Mesenchymal stem cell (in vitro differentiated cells and primary cell): ENCODE data around the gene ATG4B.

ENCODE experiments used
- DNase-seq: peaks from one replicate; pipeline ENCODE4 v3.0.0-alpha.2; 2013
- H2AFZ ChIP-seq: one replicate; pipeline ENCODE4 v1.6.1; 2013; ENCODE audit warnings: low read depth, mild to moderate bottlenecking, control low read depth, inconsistent platforms, low read length, moderate library complexity
- H2AK5ac ChIP-seq: 2 replicates; pipeline ENCODE4 v1.6.1; 2013; ENCODE audit warnings: low read length, moderate library complexity, mild to moderate bottlenecking, inconsistent platforms; ENCODE audit not compliant: severe bottlenecking
- H2BK120ac ChIP-seq: one replicate; pipeline ENCODE4 v1.6.1; 2013; ENCODE audit warnings: low read depth, mild to moderate bottlenecking, inconsistent platforms, low read length, moderate library complexity
- H2BK12ac ChIP-seq, 2 experiments: one replicate each; pipeline ENCODE4 v1.6.1; 2013; ENCODE audit warnings: inconsistent platforms in 2 of 2, low read length in 2 of 2, mild to moderate bottlenecking in 2 of 2, moderate library complexity in 2 of 2, control low read depth in 1 of 2
- H2BK15ac ChIP-seq: one replicate; pipeline ENCODE4 v1.6.1; 2013; ENCODE audit warnings: mild to moderate bottlenecking, low read depth, inconsistent platforms; ENCODE audit not compliant: poor library complexity, severe bottlenecking
- H2BK5ac ChIP-seq: 2 replicates; pipeline ENCODE4 v1.6.1; 2013; ENCODE audit warnings: low read depth, mild to moderate bottlenecking, low read length, control low read depth, inconsistent platforms; ENCODE audit not compliant: poor library complexity, severe bottlenecking
- H3K14ac ChIP-seq, 2 experiments: one replicate each; pipeline ENCODE4 v1.6.1; 2013; ENCODE audit warnings: inconsistent platforms in 2 of 2, low read length in 2 of 2, control low read depth in 1 of 2, mild to moderate bottlenecking in 1 of 2, moderate library complexity in 1 of 2
- H3K18ac ChIP-seq, 2 experiments: one replicate each; pipeline ENCODE4 v1.6.1; 2013; ENCODE audit warnings: inconsistent platforms in 2 of 2, low read length in 2 of 2, control low read depth in 1 of 2, low read depth in 1 of 2, mild to moderate bottlenecking in 1 of 2
- H3K23ac ChIP-seq, 2 experiments: one replicate each; pipeline ENCODE4 v1.6.1; 2013; ENCODE audit warnings: inconsistent platforms in 2 of 2, low read length in 2 of 2, mild to moderate bottlenecking in 2 of 2, moderate library complexity in 2 of 2, control low read depth in 1 of 2
- H3K27ac ChIP-seq: 2 replicates; pipeline ENCODE4 v1.5.1; 2013; ENCODE audit warnings: mild to moderate bottlenecking, moderate library complexity, low read length, control low read depth, inconsistent platforms; ENCODE audit not compliant: poor library complexity, severe bottlenecking
- H3K27me3 ChIP-seq, 2 experiments: 2 replicates each; pipeline versions ENCODE4 v1.6.1 to v1.7.0; 2013; ENCODE audit warnings: low read length in 2 of 2, mild to moderate bottlenecking in 2 of 2, moderate library complexity in 2 of 2, control low read depth in 1 of 2, inconsistent platforms in 1 of 2; ENCODE audit not compliant: control insufficient read depth in 1 of 2, insufficient read depth in 1 of 2
- H3K36me3 ChIP-seq, 2 experiments: 2 replicates each; pipeline versions ENCODE4 v1.6.1 to v1.7.0; 2013; ENCODE audit warnings: low read length in 2 of 2, control low read depth in 1 of 2, inconsistent platforms in 1 of 2, low read depth in 1 of 2, mild to moderate bottlenecking in 1 of 2; ENCODE audit not compliant: insufficient read depth in 2 of 2, control insufficient read depth in 1 of 2
- H3K4ac ChIP-seq, 2 experiments: one replicate each; pipeline ENCODE4 v1.6.1; 2013; ENCODE audit warnings: inconsistent platforms in 2 of 2, low read length in 2 of 2, mild to moderate bottlenecking in 2 of 2, moderate library complexity in 2 of 2, control low read depth in 1 of 2, low read depth in 1 of 2
- H3K4me1 ChIP-seq: 2 replicates; pipeline ENCODE4 v1.6.1; 2013; ENCODE audit warnings: low read depth, low read length, control low read depth; ENCODE audit not compliant: control insufficient read depth, insufficient read depth
- H3K4me2 ChIP-seq: 2 replicates; pipeline ENCODE4 v1.6.1; 2013; ENCODE audit warnings: low read length, mild to moderate bottlenecking, inconsistent platforms; ENCODE audit not compliant: poor library complexity, severe bottlenecking
- H3K4me3 ChIP-seq, 2 experiments: 2 replicates each; pipeline versions ENCODE4 v1.5.1 to v1.7.0; 2013; ENCODE audit warnings: low read length in 2 of 2, mild to moderate bottlenecking in 2 of 2, control low read depth in 1 of 2, low read depth in 1 of 2; ENCODE audit not compliant: insufficient read depth in 1 of 2
- H3K79me1 ChIP-seq: replicated peaks from 2 replicates; pipeline ENCODE4 v1.6.1; 2013; ENCODE audit warnings: mild to moderate bottlenecking, control low read depth, low read length, inconsistent platforms; ENCODE audit not compliant: poor library complexity, severe bottlenecking
- H3K9ac ChIP-seq: 2 replicates; pipeline ENCODE4 v1.7.0; 2013; ENCODE audit warnings: mild to moderate bottlenecking, low read length, moderate library complexity
- H3K9me3 ChIP-seq: 2 replicates; pipeline ENCODE4 v1.7.0; 2013; ENCODE audit warnings: mild to moderate bottlenecking, low read length; ENCODE audit not compliant: control insufficient read depth
- H4K8ac ChIP-seq: one replicate; pipeline ENCODE4 v1.6.1; 2013; ENCODE audit warnings: inconsistent platforms, mild to moderate bottlenecking, low read length, moderate library complexity
- H4K91ac ChIP-seq: one replicate; pipeline ENCODE4 v1.6.1; 2013; ENCODE audit warnings: mild to moderate bottlenecking, low read length, inconsistent platforms
- WGBS: methylation state at CpG from one replicate; pipeline ENCODE4 v1.1.7; 2013; ENCODE audit warnings: mixed read lengths; 5-methylcytosine and 5-hydroxymethylcytosine counted together

Gene ATG4B

DNA sequence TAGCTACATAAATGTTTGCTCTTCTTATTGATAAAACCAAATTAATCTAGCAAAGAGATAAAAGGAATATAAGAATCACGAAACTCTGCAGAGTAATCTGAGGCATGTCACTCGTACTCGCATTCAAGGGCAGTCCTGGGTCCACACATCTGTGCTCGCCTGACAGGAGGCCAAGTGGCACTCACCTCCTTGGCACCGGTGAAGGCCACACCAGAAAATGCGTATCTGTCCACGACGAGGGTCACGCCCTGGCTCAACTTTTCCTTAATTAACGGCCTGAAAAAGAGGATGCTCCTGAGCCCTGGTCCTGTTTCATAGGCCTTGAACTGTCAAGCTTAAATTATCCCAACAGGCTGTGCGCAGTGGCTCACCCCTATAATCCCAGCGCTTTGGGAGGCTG is 42.6 kb downstream of the ATG4B start:
- no peaks in the 10 kb centered on the region for H3K27me3 ChIP-seq
- H3K36me3 ChIP-seq = peaks cover 56 to 78% of the 10 kb centered on the region in 2 experiments
- no peak overlapping the region for H2AFZ ChIP-seq
- H3K18ac ChIP-seq = peak overlapping the region in 1 of 2 experiments; percentile 11
- no peak overlapping the region for H2BK5ac ChIP-seq
- no peak for DNase-seq
- H3K4me1 ChIP-seq = peaks cover 23% of the 10 kb centered on the region
- peaks cover 27% of the 10 kb centered on the region for H3K79me1 ChIP-seq
- H2BK12ac ChIP-seq = no peak overlapping the region
- H4K91ac ChIP-seq = no peak overlapping the region
- H3K23ac ChIP-seq = no peak overlapping the region
- no peak overlapping the region for H4K8ac ChIP-seq
- no peak overlapping the region for H3K14ac ChIP-seq
- no peak overlapping the region for H3K4me3 ChIP-seq
- no peaks in the 10 kb centered on the region for H3K9me3 ChIP-seq
- H3K4ac ChIP-seq = no peak overlapping the region
- H3K9ac ChIP-seq = peak overlapping the region; percentile 85
- H2AK5ac ChIP-seq = peak overlapping the region; percentile 84
- peak overlapping the region; percentile 57 for H3K27ac ChIP-seq
- H2BK15ac ChIP-seq = no peak overlapping the region
- H3K4me2 ChIP-seq = no peak overlapping the region
- WGBS = 98% methylated on average over 12 of the region's 12 CpGs
- H2BK120ac ChIP-seq = peak overlapping the region; percentile 57

DNA sequence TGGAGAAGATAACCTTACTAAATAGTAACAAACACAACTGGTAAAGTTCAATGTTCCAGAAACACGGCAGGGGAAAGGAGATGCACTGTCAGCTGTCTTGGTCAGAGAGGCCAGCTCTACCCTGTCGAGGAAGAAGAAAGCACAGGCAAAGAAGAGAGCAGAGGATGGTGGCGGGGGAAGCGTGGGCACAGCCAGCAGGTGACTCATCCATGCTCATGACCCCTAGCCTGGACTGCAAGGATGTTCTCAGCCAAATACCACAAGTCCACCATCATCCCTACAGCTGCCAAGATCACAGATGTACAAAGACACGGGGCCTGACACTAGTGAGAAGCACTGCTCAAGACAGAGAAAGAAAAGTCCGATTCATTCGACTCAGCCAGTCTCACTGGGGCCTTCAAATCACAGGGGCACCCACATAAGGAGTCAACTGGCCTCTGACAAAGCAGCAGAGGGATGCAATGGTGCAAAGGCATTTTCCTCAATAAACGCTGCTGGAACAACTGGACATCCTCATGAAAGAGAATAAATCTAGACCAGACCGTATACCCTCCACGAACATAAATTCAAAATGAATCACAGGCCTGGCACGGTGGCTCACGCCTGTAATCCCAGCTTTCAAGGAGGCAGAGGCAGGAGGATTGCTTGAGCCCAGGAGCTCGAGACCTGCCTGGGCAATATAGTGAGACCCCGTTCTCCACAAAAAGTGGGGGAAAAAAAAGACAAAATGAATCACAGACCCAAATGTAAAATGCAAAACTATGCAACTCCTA is 43.5 kb downstream of the ATG4B start:
- peak overlapping the region; percentile 23 for H3K4me2 ChIP-seq
- 37% methylated on average over 14 of the region's 14 CpGs for WGBS
- H3K23ac ChIP-seq = no peak overlapping the region
- H4K8ac ChIP-seq = no peak overlapping the region
- H3K79me1 ChIP-seq = peaks cover 31% of the 10 kb centered on the region
- H2AFZ ChIP-seq = no peak overlapping the region
- H2BK12ac ChIP-seq = peak overlapping the region in 1 of 2 experiments; percentile 40
- H2BK120ac ChIP-seq = no peak overlapping the region
- no peak overlapping the region for H3K14ac ChIP-seq
- peak overlapping the region; percentile 62 for H2AK5ac ChIP-seq
- peak overlapping the region in 1 of 2 experiments; percentile 56 for H3K4me3 ChIP-seq
- H3K27me3 ChIP-seq = no peaks in the 10 kb centered on the region
- H3K9ac ChIP-seq = peak overlapping the region; percentile 85
- peak overlapping the region; percentile 92 for H3K27ac ChIP-seq
- no peak overlapping the region for H2BK15ac ChIP-seq
- H2BK5ac ChIP-seq = peak overlapping the region; percentile 45
- H3K4ac ChIP-seq = peak overlapping the region in 1 of 2 experiments; percentile 10
- no peaks in the 10 kb centered on the region for H3K9me3 ChIP-seq
- no peak overlapping the region for H4K91ac ChIP-seq
- H3K4me1 ChIP-seq = peaks cover 27% of the 10 kb centered on the region
- H3K18ac ChIP-seq = no peak overlapping the region
- peaks cover 47 to 69% of the 10 kb centered on the region in 2 experiments for H3K36me3 ChIP-seq
- peak; percentile 96 for DNase-seq

DNA sequence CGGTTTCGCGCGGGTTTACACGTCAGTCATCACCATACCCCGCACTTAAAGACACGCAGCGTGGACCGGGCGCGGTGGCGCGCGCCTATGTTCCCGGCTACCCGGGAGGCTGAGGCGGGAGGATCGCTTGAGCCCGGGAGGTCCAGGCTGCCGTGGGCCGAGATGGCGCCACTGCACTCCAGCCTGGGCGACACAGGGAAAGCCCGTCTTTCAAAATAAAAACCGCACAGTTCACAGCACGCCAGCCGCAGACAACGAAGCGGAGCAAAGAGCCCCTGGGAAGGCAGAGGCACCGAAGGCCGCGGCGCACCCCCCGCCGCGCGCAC is 48.8 kb downstream of the ATG4B start:
- H3K4me2 ChIP-seq = peak overlapping the region; percentile 88
- peak overlapping the region; percentile 99 for H3K9ac ChIP-seq
- H3K23ac ChIP-seq = peak overlapping the region in 1 of 2 experiments; percentile 85
- no peak overlapping the region for H2AK5ac ChIP-seq
- H3K4me3 ChIP-seq = peak overlapping the region; percentile 98 to 99
- H2BK120ac ChIP-seq = no peak overlapping the region
- H2AFZ ChIP-seq = peak overlapping the region; percentile 55
- H2BK5ac ChIP-seq = no peak overlapping the region
- peaks cover 23% of the 10 kb centered on the region for H3K79me1 ChIP-seq
- H3K18ac ChIP-seq = peak overlapping the region; percentile 79 to 82
- no peak overlapping the region for H3K27ac ChIP-seq
- peak overlapping the region; percentile 72 for H4K8ac ChIP-seq
- no peak overlapping the region for H2BK12ac ChIP-seq
- WGBS = under 1% methylated on average over 19 of the region's 37 CpGs
- peak overlapping the region in 1 of 2 experiments; percentile 65 for H3K4ac ChIP-seq
- DNase-seq = no peak
- peak overlapping the region; percentile 79 for H4K91ac ChIP-seq
- H3K14ac ChIP-seq = peak overlapping the region in 1 of 2 experiments; percentile 4
- no peaks in the 10 kb centered on the region for H3K9me3 ChIP-seq
- H3K4me1 ChIP-seq = peaks cover 12% of the 10 kb centered on the region
- no peaks in the 10 kb centered on the region for H3K27me3 ChIP-seq
- H2BK15ac ChIP-seq = no peak overlapping the region
- H3K36me3 ChIP-seq = peaks cover 25 to 45% of the 10 kb centered on the region in 2 experiments

DNA sequence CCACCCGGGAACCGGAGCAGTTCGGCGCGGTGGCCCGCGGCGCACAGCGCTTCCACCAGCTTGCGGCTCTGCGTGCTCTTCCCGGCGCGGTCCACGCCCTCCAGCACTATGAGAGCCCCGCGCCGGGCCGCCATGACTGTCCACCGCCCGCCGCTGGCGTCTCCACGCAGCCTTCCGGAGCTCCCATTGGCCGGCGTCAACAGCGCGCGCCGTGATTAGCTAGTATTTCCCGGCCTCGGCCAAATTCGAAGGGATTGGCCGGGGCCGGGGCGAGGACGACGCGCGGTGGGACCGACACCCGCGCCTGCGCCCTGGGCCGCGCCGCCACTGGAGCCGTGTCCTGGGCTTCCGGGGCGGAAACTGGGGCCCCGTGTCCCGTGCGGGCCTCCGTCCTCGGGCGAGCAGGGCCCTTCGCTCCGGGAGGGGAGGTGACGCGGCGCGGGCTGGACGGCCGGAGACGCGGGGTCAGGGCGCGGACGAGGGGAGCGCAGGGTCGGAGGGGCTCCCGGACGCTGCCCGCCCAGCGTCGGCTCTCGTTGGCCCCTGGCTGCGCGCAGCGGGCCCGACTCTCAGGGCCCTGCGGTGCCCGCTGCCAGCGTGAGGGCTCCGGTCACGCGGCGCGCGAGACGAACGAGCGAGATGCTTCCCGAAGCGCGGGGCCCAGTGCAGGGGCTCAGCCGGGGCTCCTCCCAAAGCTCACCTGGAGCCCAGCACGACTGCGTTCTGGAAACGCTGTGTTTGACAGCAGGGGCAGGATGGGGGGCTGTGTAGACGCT is 49.3 kb downstream of the ATG4B start, which contains the start of gene DTYMK:
Gene DTYMK (minus strand): TSS at position 166 of the 776 bp plus-strand sequence. CDS start 32 bp downstream, at position 134.
- H2AFZ ChIP-seq = peak within 1 kb of the TSS; percentile 55
- H3K23ac ChIP-seq = peak within 1 kb of the TSS; percentile 44 to 85
- peak within 1 kb of the TSS; percentile 98 to 99 for H3K4me3 ChIP-seq
- peak within 1 kb of the TSS in 1 of 2 experiments; percentile 15 for H2BK12ac ChIP-seq
- H3K4me1 ChIP-seq = peaks cover 10% of the 10 kb centered on the region
- peak within 1 kb of the TSS; percentile 45 for H2AK5ac ChIP-seq
- H4K91ac ChIP-seq = peak within 1 kb of the TSS; percentile 85
- DNase-seq = peak; percentile 97
- peak within 1 kb of the TSS; percentile 88 to 98 for H3K18ac ChIP-seq
- no peaks in the 10 kb centered on the region for H3K9me3 ChIP-seq
- H3K79me1 ChIP-seq = peaks cover 27% of the 10 kb centered on the region
- under 1% methylated on average over 86 of the region's 102 CpGs for whole genome bisulfite sequencing
- peak within 1 kb of the TSS; percentile 97 for H2BK5ac ChIP-seq
- H3K14ac ChIP-seq = peak within 1 kb of the TSS; percentile 86 to 98
- peak within 1 kb of the TSS; percentile 88 for H3K4me2 ChIP-seq
- peak within 1 kb of the TSS; percentile 79 for H3K27ac ChIP-seq
- H3K36me3 ChIP-seq = peaks cover 29 to 46% of the 10 kb centered on the region in 2 experiments
- peak within 1 kb of the TSS; percentile 94 for H2BK120ac ChIP-seq
- peak within 1 kb of the TSS; percentile 99 for H3K9ac ChIP-seq
- H3K4ac ChIP-seq = peak within 1 kb of the TSS; percentile 83 to 98
- no peaks in the 10 kb centered on the region for H3K27me3 ChIP-seq
- H4K8ac ChIP-seq = peak within 1 kb of the TSS; percentile 96
- peak within 1 kb of the TSS; percentile 93 for H2BK15ac ChIP-seq
